Renal cortical epithelial cell (primary cell): ENCODE results near the gene NBPF11. TPM values are rescaled to one million over a fixed set of nuclear protein-coding genes. Genes with fewer than 3 reads are reported as not detected.
"Not testable (repeated sequence)": the region's sequence is repeated elsewhere in the genome, so short reads cannot be mapped to it uniquely, and the experiment has no call there.

Experiments used
- DNase-seq: peaks from one replicate; pipeline ENCODE4 v3.0.0-alpha.2; 2011; ENCODE audit warnings: low read depth
- total RNA-seq: library from RNA; depleted of rRNA; stranded (reverse); fragments of >200 nt; gene quantifications from 2 replicates; pipeline ENCODE4 v1.2.3, GENCODE V29; 2014

NBPF11 gene
- 3.0 and 9.3 TPM in 2 replicates for total RNA-seq

- DNase-seq = peak; percentile 57
These were observed at the start of gene NBPF11 for GRCh38 chr1:148151911-148152656. Gene NBPF11, minus strand, starts transcription at chr1:148152281. Its CDS starts 25,278 bp downstream, at chr1:148127003.

- not testable (repeated sequence) for DNase-seq
These were observed 45.3 kb upstream of the NBPF11 start for GRCh38 chr1:148197396-148197795.

GRCh38 chr1:148196949-148197348, 44.9 kb upstream of the NBPF11 start:
- DNase-seq = not testable (repeated sequence)

- DNase-seq = not testable (repeated sequence)
These were observed 43.0 kb upstream of the NBPF11 start for GRCh38 chr1:148195115-148195514.

- not testable (repeated sequence) for DNase-seq
These were observed 36.7 kb upstream of the NBPF11 start for GRCh38 chr1:148188768-148189167.

- DNase-seq = not testable (repeated sequence)
These were observed 26.6 kb upstream of the NBPF11 start for GRCh38 chr1:148178682-148179081.

- not testable (repeated sequence) for DNase-seq
These were observed 23.3 kb upstream of the NBPF11 start for GRCh38 chr1:148175414-148175813.

- DNase-seq = not testable (repeated sequence)
These were observed 19.9 kb upstream of the NBPF11 start for GRCh38 chr1:148171995-148172394.

- peak; percentile 4 for DNase-seq
These were observed 14.7 kb upstream of the NBPF11 start for GRCh38 chr1:148166558-148167492.

GRCh38 chr1:148162363-148162762, 10.3 kb upstream of the NBPF11 start:
- no peak for DNase-seq

GRCh38 chr1:148161053-148161901, 9.2 kb upstream of the NBPF11 start:
- no peak for DNase-seq

- no peak for DNase-seq
These were observed 8.4 kb upstream of the NBPF11 start for GRCh38 chr1:148160343-148161052.

- no peak for DNase-seq
These were observed 7.9 kb upstream of the NBPF11 start for GRCh38 chr1:148160048-148160342.

- DNase-seq = no peak
These were observed 6.4 kb upstream of the NBPF11 start for GRCh38 chr1:148158341-148159003.

- DNase-seq = not testable (repeated sequence)
These were observed 5.7 kb upstream of the NBPF11 start for GRCh38 chr1:148157803-148158202.

GRCh38 chr1:148155494-148156275, 3.6 kb upstream of the NBPF11 start:
- DNase-seq = not testable (repeated sequence)

GRCh38 chr1:148152795-148153194, 714 bp upstream of the NBPF11 start:
- not testable (repeated sequence) for DNase-seq

GRCh38 chr1:148151371-148151819, 686 bp downstream of the NBPF11 start:
- DNase-seq = not testable (repeated sequence)

- DNase-seq = peak; percentile 61
These were observed 1.1 kb downstream of the NBPF11 start for GRCh38 chr1:148150945-148151344.

GRCh38 chr1:148150014-148150413, 2.1 kb downstream of the NBPF11 start:
- DNase-seq = not testable (repeated sequence)
